ENCODE results near the gene AHCYL2. TPM values are rescaled to one million over a fixed set of nuclear protein-coding genes. Genes with fewer than 3 reads are reported as not detected.

AHCYL2 gene
- total and polyA plus RNA-seq, 2 of the 8 experiments (the other 6 are each of a cell fraction or from before 2014, with no cell fraction given): 20.7 to 25.4 TPM

DNA sequence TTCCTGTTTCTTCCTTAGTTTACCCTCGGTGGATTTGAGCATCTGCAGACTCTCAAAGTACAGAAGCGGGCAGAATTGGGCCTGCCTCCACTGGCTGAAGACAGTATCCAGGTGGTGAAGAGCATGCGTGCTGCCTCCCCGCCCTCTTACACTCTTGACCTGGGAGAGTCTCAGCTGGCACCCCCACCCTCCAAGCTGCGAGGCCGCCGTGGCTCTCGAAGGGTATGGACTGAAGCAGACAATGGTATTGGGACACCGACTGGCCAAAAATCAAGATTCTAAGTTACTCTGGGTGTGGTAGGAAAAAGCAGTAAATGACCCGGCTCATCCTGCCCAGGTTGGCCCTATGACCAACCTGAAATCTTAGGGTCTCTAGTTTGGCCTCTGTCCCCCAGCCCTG lies 231.6 kb downstream of the AHCYL2 start:
- 94% methylated on average over 10 of the region's 10 CpGs; no CpG with 5 or more reads in 1 of the 2 experiments for WGBS, 2 experiments (ENCODE audit: extremely low coverage in 1 of 2, insufficient coverage in 1 of 2, insufficient read length in 1 of 2, insufficient replicate concordance in 2 of 2, low coverage in 1 of 2, low lambda C conversion rate in 2 of 2, missing lambda C conversion rate in 1 of 2)
- H3K4ac ChIP-seq (replicated peaks; ENCODE audit: insufficient read length, low read depth, low read length): no peak overlapping the region
- H3K18ac ChIP-seq (ENCODE audit: extremely low read depth, low read length): no peak overlapping the region
- H2BK120ac ChIP-seq (replicated peaks; ENCODE audit: low read depth, low read length): no peak overlapping the region
- no peak overlapping the region for H4K91ac ChIP-seq (replicated peaks; ENCODE audit: insufficient read length, low read length)
- H2AK5ac ChIP-seq (ENCODE audit: low read depth, low read length): no peak overlapping the region
- no peak for DNase-seq (ENCODE audit: low read depth in 1 of 2, low spot score in 2 of 2)
- TF ChIP-seq CBX8 (IDR thresholded peaks at IDR 0.05; ENCODE audit: borderline replicate concordance, low read depth, low read length) (no peak), KDM4A (IDR thresholded peaks at IDR 0.05; ENCODE audit: low read depth, low read length, severe bottlenecking) (no peak), CREB1 (IDR thresholded peaks at IDR 0.05) (no peak), EGR1 (IDR thresholded peaks at IDR 0.05; ENCODE audit: borderline replicate concordance, low read depth, low read length) (no peak), BACH1 (IDR thresholded peaks at IDR 0.05; ENCODE audit: low read length) (no peak), BRCA1 (IDR thresholded peaks at IDR 0.05; ENCODE audit: low read depth, low read length) (no peak), MAFK (IDR thresholded peaks at IDR 0.05; ENCODE audit: low read depth, low read length) (no peak), CEBPB (IDR thresholded peaks at IDR 0.05; ENCODE audit: low read depth, low read length) (no peak)
- TF ChIP-seq, protein P1, sequence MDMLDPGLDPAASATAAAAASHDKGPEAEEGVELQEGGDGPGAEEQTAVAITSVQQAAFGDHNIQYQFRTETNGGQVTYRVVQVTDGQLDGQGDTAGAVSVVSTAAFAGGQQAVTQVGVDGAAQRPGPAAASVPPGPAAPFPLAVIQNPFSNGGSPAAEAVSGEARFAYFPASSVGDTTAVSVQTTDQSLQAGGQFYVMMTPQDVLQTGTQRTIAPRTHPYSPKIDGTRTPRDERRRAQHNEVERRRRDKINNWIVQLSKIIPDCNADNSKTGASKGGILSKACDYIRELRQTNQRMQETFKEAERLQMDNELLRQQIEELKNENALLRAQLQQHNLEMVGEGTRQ (IDR thresholded peaks at IDR 0.05; ENCODE audit: low read length): no peak
- peaks cover 6 to 63% (median 28%) of the 10 kb centered on the region in 4 experiments; a peak in 7 of 8 replicates for H3K36me3 ChIP-seq (ENCODE audit: control insufficient read depth in 2 of 4, insufficient read depth in 4 of 4, low read length in 3 of 4)
- no peaks in the 10 kb centered on the region; a peak in 1 of 4 replicates for H3K79me2 ChIP-seq (ENCODE audit: control insufficient read depth in 1 of 2, insufficient read depth in 2 of 2, low read length in 2 of 2)
- H3K4me1 ChIP-seq (replicated peaks in 1 of 4; ENCODE audit: control insufficient read depth in 3 of 4, insufficient read depth in 4 of 4, low read length in 3 of 4): no peaks in the 10 kb centered on the region
- no peaks in the 10 kb centered on the region for H3K9me3 ChIP-seq (ENCODE audit: insufficient read depth in 2 of 2, low read depth in 1 of 2, low read length in 1 of 2)
- no peak overlapping the region for H4K5ac ChIP-seq (ENCODE audit: insufficient read length, low read depth, low read length)
- no peak overlapping the region for H2AFZ ChIP-seq (ENCODE audit: low read length)
- no peak overlapping the region for H3K56ac ChIP-seq (replicated peaks; ENCODE audit: insufficient read length, low read depth, low read length)
- no peak overlapping the region for H3K14ac ChIP-seq (ENCODE audit: insufficient read length)
- no peak overlapping the region for H2BK12ac ChIP-seq (ENCODE audit: low read depth, low read length)
- H3K27me3 ChIP-seq (replicated peaks in 1 of 4; ENCODE audit: control insufficient read depth in 3 of 4, extremely low read depth in 1 of 4, insufficient read depth in 3 of 4, low read length in 3 of 4): no peaks in the 10 kb centered on the region
- H4K20me1 ChIP-seq (replicated peaks in 1 of 2; ENCODE audit: control insufficient read depth in 1 of 2, insufficient read depth in 2 of 2, low read length in 2 of 2): no peaks in the 10 kb centered on the region
- H3K23me2 ChIP-seq (ENCODE audit: low read depth, low read length): no peaks in the 10 kb centered on the region
- ChIA-PET POLR2A (ENCODE audit: partially characterized antibody) (no interaction called here), CTCF (ENCODE audit: partially characterized antibody) (no interaction called here)
- no peak overlapping the region for H3K9ac ChIP-seq (replicated peaks in 1 of 4; ENCODE audit: extremely low read depth in 1 of 4, low read depth in 3 of 4, low read length in 3 of 4)
- no peak for FAIRE-seq
- H3K27ac ChIP-seq (ENCODE audit: low read depth, low read length): no peak overlapping the region
- no peak overlapping the region for H3K4me2 ChIP-seq (ENCODE audit: insufficient read depth in 1 of 2, low read depth in 2 of 2, low read length in 2 of 2)
- no peak overlapping the region for H3K23ac ChIP-seq (ENCODE audit: insufficient read length)
- H3K4me3 ChIP-seq (ENCODE audit: extremely low read depth in 1 of 4, insufficient read depth in 2 of 4, low read depth in 3 of 4, low read length in 4 of 4): no peak overlapping the region
- no peak overlapping the region for H2BK20ac ChIP-seq (ENCODE audit: low read length)
- no peak overlapping the region; the same call in 1 of the 2 replicates for H4K8ac ChIP-seq (ENCODE audit: extremely low read depth, insufficient read depth, low read length)
- no peak overlapping the region for H2BK15ac ChIP-seq (ENCODE audit: low read length)
- no peaks in the 10 kb centered on the region for H3K79me1 ChIP-seq (ENCODE audit: low read depth, low read length)
- H2BK5ac ChIP-seq (ENCODE audit: low read depth, low read length): no peak overlapping the region
